DOHH2 (cell line): ENCODE data around the gene FAM184B.

ENCODE experiments used
- H3F3A ChIP-seq: fragments of 200-600 bp; sonication (generic), shearing (Covaris generic); 2 replicates; pipeline ENCODE4 v1.6.0; 2016; ENCODE audit warnings: antibody characterized with exemption, mild to moderate bottlenecking; ENCODE audit not compliant: control insufficient read depth, insufficient read depth
- H3K27ac ChIP-seq: fragments of 200-600 bp; sonication (generic); 2 replicates; pipeline ENCODE4 v1.5.1; 2014; ENCODE audit warnings: low read depth, mild to moderate bottlenecking, low read length, moderate library complexity
- H3K27me3 ChIP-seq: fragments of 200-600 bp; sonication (generic); 2 replicates; pipeline ENCODE4 v1.6.1; 2014; ENCODE audit warnings: mild to moderate bottlenecking, low read length, mixed read lengths; ENCODE audit not compliant: control insufficient read depth
- H3K36me3 ChIP-seq: fragments of 200-600 bp; sonication (generic); 2 replicates; pipeline ENCODE4 v1.6.1; 2014; ENCODE audit warnings: mild to moderate bottlenecking, low read length, moderate library complexity, mixed read lengths; ENCODE audit not compliant: control insufficient read depth
- H3K4me1 ChIP-seq: fragments of 200-600 bp; sonication (generic); 2 replicates; pipeline ENCODE4 v1.6.1; 2014; ENCODE audit warnings: mild to moderate bottlenecking, low read length, mixed read lengths; ENCODE audit not compliant: control insufficient read depth
- H3K4me2 ChIP-seq: fragments of 200-600 bp; sonication (generic); 2 replicates; pipeline ENCODE4 v1.6.0; 2014; ENCODE audit warnings: mild to moderate bottlenecking, low read length, moderate library complexity
- H3K4me3 ChIP-seq: fragments of 200-600 bp; sonication (generic); 2 replicates; pipeline ENCODE4 v1.5.1; 2014; ENCODE audit warnings: mild to moderate bottlenecking, low read length, mixed read lengths
- H3K79me2 ChIP-seq: fragments of 200-600 bp; sonication (generic); 2 replicates; pipeline ENCODE4 v1.6.1; 2014; ENCODE audit warnings: mild to moderate bottlenecking, low read length, mixed read lengths; ENCODE audit not compliant: control insufficient read depth
- H3K9me2 ChIP-seq: fragments of 200-600 bp; sonication (generic); replicated peaks from 2 replicates; pipeline ENCODE4 v1.6.1; 2014; ENCODE audit warnings: mild to moderate bottlenecking, low read length, mixed read lengths; ENCODE audit not compliant: control insufficient read depth
- H3K9me3 ChIP-seq: fragments of 200-600 bp; sonication (generic); 2 replicates; pipeline ENCODE4 v1.6.1; 2014; ENCODE audit warnings: antibody characterized with exemption, low read length, mixed read lengths; ENCODE audit not compliant: control insufficient read depth, insufficient read depth
- H4K20me1 ChIP-seq: fragments of 200-600 bp; sonication (generic); 2 replicates; pipeline ENCODE4 v1.6.0; 2014; ENCODE audit warnings: low read depth, mild to moderate bottlenecking, antibody characterized with exemption, low read length, moderate library complexity; ENCODE audit not compliant: control insufficient read depth, insufficient read depth
- EZH2phosphoT487 ChIP-seq: fragments of 200-600 bp; sonication (generic); IDR thresholded peaks from 2 replicates; pipeline ENCODE4 v1.6.1; 2017; ENCODE audit warnings: borderline replicate concordance, mild to moderate bottlenecking, antibody characterized with exemption, low read length, moderate library complexity, mixed read lengths
- TF ChIP-seq, protein P1 (sequence below): fragments of 200-600 bp; sonication (generic); IDR thresholded peaks from one replicate; pipeline ENCODE4 v1.5.1; 2014; ENCODE audit warnings: antibody characterized with exemption, mild to moderate bottlenecking, low read depth, low read length; ENCODE audit not compliant: poor library complexity, severe bottlenecking

Gene FAM184B

GRCh38 chr4:17618926-17619325, 162.5 kb downstream of the FAM184B start:
- no peak overlapping the region for H3K27ac ChIP-seq
- peaks cover 19% of the 10 kb centered on the region for H4K20me1 ChIP-seq
- H3K4me2 ChIP-seq = no peak overlapping the region
- peaks cover 32% of the 10 kb centered on the region for H3K4me1 ChIP-seq
- H3K27me3 ChIP-seq = no peaks in the 10 kb centered on the region
- TF ChIP-seq EZH2phosphoT487 = no peak
- TF ChIP-seq, protein P1, sequence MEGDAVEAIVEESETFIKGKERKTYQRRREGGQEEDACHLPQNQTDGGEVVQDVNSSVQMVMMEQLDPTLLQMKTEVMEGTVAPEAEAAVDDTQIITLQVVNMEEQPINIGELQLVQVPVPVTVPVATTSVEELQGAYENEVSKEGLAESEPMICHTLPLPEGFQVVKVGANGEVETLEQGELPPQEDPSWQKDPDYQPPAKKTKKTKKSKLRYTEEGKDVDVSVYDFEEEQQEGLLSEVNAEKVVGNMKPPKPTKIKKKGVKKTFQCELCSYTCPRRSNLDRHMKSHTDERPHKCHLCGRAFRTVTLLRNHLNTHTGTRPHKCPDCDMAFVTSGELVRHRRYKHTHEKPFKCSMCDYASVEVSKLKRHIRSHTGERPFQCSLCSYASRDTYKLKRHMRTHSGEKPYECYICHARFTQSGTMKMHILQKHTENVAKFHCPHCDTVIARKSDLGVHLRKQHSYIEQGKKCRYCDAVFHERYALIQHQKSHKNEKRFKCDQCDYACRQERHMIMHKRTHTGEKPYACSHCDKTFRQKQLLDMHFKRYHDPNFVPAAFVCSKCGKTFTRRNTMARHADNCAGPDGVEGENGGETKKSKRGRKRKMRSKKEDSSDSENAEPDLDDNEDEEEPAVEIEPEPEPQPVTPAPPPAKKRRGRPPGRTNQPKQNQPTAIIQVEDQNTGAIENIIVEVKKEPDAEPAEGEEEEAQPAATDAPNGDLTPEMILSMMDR = no peak
- no peaks in the 10 kb centered on the region for H3F3A ChIP-seq
- H3K4me3 ChIP-seq = no peak overlapping the region
- peaks cover 81% of the 10 kb centered on the region for H3K36me3 ChIP-seq
- H3K9me2 ChIP-seq = no peaks in the 10 kb centered on the region
- no peaks in the 10 kb centered on the region for H3K9me3 ChIP-seq
- H3K79me2 ChIP-seq = peaks cover 70% of the 10 kb centered on the region

- H3K27me3 ChIP-seq = no peaks in the 10 kb centered on the region
- H3K36me3 ChIP-seq = peaks cover 56% of the 10 kb centered on the region
- peak overlapping the region; percentile 75 for H3K4me2 ChIP-seq
- peaks cover 19% of the 10 kb centered on the region for H4K20me1 ChIP-seq
- H3K27ac ChIP-seq = no peak overlapping the region
- no peak for TF ChIP-seq EZH2phosphoT487
- TF ChIP-seq, protein P1 = no peak
- H3K9me3 ChIP-seq = no peaks in the 10 kb centered on the region
- H3K4me1 ChIP-seq = peaks cover 42% of the 10 kb centered on the region
- H3K4me3 ChIP-seq = peak overlapping the region; percentile 2
- H3F3A ChIP-seq = peaks cover under 1% of the 10 kb centered on the region; the same call in 1 of the 2 replicates
- peaks cover 68% of the 10 kb centered on the region for H3K79me2 ChIP-seq
- no peaks in the 10 kb centered on the region for H3K9me2 ChIP-seq
Measured at GRCh38 chr4:17616283-17616682, 165.1 kb downstream of the FAM184B start.

DNA sequence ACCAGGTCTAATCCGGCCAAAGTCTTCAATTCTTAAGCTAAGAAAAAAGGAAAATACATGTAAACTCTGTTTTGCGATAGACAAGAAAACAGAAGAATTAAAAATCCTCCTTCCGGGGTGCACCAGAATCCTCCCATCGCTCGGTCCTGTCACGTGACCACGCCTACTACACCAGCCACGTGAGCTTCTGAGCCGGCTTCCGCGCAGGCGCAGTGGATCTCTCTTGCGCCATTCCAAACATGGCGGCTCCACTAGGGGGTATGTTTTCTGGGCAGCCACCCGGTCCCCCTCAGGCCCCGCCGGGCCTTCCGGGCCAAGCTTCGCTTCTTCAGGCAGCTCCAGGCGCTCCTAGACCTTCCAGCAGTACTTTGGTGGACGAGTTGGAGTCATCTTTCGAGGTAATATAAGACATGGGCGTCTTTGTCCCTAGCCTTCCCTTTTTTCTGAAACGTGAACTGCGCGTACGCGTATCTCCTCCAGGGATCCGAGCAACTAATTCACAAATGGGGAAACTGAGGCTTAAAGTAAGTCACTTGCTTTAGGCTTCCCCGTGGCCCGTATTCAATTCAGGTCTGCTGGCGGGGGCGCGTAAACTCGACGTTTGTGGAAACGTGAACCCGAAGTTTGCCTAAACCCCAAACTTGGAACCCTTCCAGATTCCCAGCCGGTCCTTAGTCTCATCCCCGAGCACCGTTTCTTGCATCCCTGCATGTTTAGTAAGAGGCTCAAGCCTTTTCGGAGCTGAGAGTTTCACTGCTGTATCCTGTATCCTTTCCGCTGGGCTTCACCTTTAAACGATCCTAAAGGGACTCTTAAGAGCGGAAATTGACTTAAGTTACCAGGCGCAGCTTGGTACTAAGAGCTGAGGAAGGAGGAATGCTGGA, 166.8 kb downstream of the FAM184B start, which contains the start of gene MED28:
Gene MED28, plus strand, starts transcription at position 226 of the 884 bp plus-strand sequence. Its CDS starts 14 bp downstream, at position 240.
- Histone ChIP-seq H3K27ac (peak within 1 kb of the TSS; percentile 50), H3K4me1 (peaks cover 42% of the 10 kb centered on the region), H3K79me2 (peaks cover 59% of the 10 kb centered on the region)

More for the DNA sequence above, 166.8 kb downstream of the FAM184B start, which contains the start of gene MED28:
- peak within 1 kb of the TSS; percentile 75 for H3K4me2 ChIP-seq
- H3K36me3 ChIP-seq = peaks cover 40% of the 10 kb centered on the region
- TF ChIP-seq, protein P1 = no peak
- no peak for TF ChIP-seq EZH2phosphoT487
- no peaks in the 10 kb centered on the region for H3K9me2 ChIP-seq
- no peaks in the 10 kb centered on the region for H3K9me3 ChIP-seq
- peak within 1 kb of the TSS; percentile 89 for H3K4me3 ChIP-seq
- H3K27me3 ChIP-seq = no peaks in the 10 kb centered on the region
- peaks cover 4% of the 10 kb centered on the region; the same call in 1 of the 2 replicates for H3F3A ChIP-seq
- peaks cover 19% of the 10 kb centered on the region for H4K20me1 ChIP-seq
